Vagina (tissue), 2 donors: ENCODE results near the gene NOTCH1. TPM values are rescaled to one million over a fixed set of nuclear protein-coding genes. Genes with fewer than 3 reads are reported as not detected.

Experiments used
- DNase-seq, 2 donors: peaks; one replicate each; pipeline ENCODE4 v3.0.0-alpha.2; 2017; ENCODE audit errors: extremely low spot score in 2 of 2
- H3K27ac ChIP-seq: fragments of 200-600 bp; sonication (generic); one replicate; pipeline ENCODE4 v1.5.1; 2019
- H3K27me3 ChIP-seq: fragments of 200-600 bp; sonication (generic); one replicate; pipeline ENCODE4 v1.5.1; 2019
- H3K36me3 ChIP-seq, 2 donors: fragments of 200-600 bp; sonication (generic); one replicate each; pipeline ENCODE4 v1.5.1; 2017 to 2019
- H3K4me1 ChIP-seq: fragments of 200-600 bp; sonication (generic); one replicate; pipeline ENCODE4 v1.5.1; 2019
- H3K4me3 ChIP-seq, 2 donors: fragments of 200-600 bp; sonication (generic); 1 replicate in 1 of 2; 2 replicates in 1 of 2; pipeline ENCODE4 v1.5.1; 2016 to 2019
- H3K9me3 ChIP-seq: fragments of 200-600 bp; sonication (generic); one replicate; pipeline ENCODE4 v1.5.1; 2019
- POLR2A ChIP-seq, 2 donors: fragments of 450-650 bp; IDR thresholded peaks; one replicate each; pipeline ENCODE4 v1.6.1; 2017; ENCODE audit warnings: antibody characterized with exemption in 2 of 2, mild to moderate bottlenecking in 2 of 2, moderate library complexity in 2 of 2
- POLR2AphosphoS5 ChIP-seq, 2 donors: sonication (generic); formaldehyde crosslinking; IDR thresholded peaks; one replicate each; pipeline ENCODE4 v1.9.0; 2017; ENCODE audit warnings: antibody characterized with exemption in 2 of 2, mild to moderate bottlenecking in 2 of 2, low read depth in 1 of 2; ENCODE audit not compliant: insufficient read depth in 1 of 2
- intact Hi-C: fragments of 100-400 bp; cut with DNase I; formaldehyde crosslinking; loops from one replicate; pipeline ENCODE4 v1.15.1; 2023
- total RNA-seq: library from RNA; depleted of rRNA; stranded (reverse); fragments of >200 nt; gene quantifications from one replicate; pipeline ENCODE4 v1.2.3, GENCODE V29; 2016
- TF ChIP-seq, protein P1 (sequence below), 3 experiments: fragments of 450-650 bp in 2 of 3; fragments of 200-600 bp in 1 of 3; sonication (generic) in 1 of 3; IDR thresholded peaks; one replicate each; pipeline ENCODE4 v1.5.1; 2017 to 2019; ENCODE audit warnings: antibody characterized with exemption in 3 of 3, mild to moderate bottlenecking in 2 of 3, moderate library complexity in 2 of 3

The NOTCH1 gene
- total RNA-seq, 1 donor from 2014 or later = 67.0 TPM

DNA sequence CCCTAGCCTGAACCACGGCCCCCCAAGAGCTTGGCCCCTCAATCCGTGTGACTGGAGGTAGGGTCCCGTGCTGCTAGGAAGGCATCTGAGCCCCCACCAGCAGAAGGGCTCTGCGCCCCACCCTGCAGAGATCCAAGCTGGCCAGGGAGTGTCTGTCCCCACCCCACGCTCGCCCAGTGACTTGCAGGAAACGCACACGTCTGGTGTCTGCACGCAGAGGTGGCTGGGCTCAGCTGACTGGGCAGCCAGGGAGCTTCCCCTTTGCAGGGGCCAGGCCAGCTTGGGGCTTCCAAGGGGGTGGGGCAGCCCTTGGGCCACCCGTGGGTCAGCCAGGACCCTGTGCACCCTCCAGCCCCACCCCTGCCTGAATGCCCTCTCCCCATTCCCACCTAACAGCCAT is 24.3 kb downstream of the NOTCH1 start:
- intact Hi-C loops = no loop called here
- no peaks in the 10 kb centered on the region for H3K27me3 ChIP-seq
- no peaks in the 10 kb centered on the region for H3K9me3 ChIP-seq
- peaks cover 17% of the 10 kb centered on the region for H3K4me1 ChIP-seq
- TF ChIP-seq, protein P1, sequence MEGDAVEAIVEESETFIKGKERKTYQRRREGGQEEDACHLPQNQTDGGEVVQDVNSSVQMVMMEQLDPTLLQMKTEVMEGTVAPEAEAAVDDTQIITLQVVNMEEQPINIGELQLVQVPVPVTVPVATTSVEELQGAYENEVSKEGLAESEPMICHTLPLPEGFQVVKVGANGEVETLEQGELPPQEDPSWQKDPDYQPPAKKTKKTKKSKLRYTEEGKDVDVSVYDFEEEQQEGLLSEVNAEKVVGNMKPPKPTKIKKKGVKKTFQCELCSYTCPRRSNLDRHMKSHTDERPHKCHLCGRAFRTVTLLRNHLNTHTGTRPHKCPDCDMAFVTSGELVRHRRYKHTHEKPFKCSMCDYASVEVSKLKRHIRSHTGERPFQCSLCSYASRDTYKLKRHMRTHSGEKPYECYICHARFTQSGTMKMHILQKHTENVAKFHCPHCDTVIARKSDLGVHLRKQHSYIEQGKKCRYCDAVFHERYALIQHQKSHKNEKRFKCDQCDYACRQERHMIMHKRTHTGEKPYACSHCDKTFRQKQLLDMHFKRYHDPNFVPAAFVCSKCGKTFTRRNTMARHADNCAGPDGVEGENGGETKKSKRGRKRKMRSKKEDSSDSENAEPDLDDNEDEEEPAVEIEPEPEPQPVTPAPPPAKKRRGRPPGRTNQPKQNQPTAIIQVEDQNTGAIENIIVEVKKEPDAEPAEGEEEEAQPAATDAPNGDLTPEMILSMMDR (IDR thresholded peaks at IDR 0.05) = no peak
- TF ChIP-seq POLR2AphosphoS5 (IDR thresholded peaks at IDR 0.05; ENCODE audit: insufficient read depth in 1 of 2, low read depth in 1 of 2) (no peak), POLR2A (IDR thresholded peaks at IDR 0.05) (no peak)
- H3K4me3 ChIP-seq = no peak overlapping the region
- no peak for DNase-seq
- H3K36me3 ChIP-seq = peaks cover 0 to 41% of the 10 kb centered on the region in 2 donors
- no peak overlapping the region for H3K27ac ChIP-seq

DNA sequence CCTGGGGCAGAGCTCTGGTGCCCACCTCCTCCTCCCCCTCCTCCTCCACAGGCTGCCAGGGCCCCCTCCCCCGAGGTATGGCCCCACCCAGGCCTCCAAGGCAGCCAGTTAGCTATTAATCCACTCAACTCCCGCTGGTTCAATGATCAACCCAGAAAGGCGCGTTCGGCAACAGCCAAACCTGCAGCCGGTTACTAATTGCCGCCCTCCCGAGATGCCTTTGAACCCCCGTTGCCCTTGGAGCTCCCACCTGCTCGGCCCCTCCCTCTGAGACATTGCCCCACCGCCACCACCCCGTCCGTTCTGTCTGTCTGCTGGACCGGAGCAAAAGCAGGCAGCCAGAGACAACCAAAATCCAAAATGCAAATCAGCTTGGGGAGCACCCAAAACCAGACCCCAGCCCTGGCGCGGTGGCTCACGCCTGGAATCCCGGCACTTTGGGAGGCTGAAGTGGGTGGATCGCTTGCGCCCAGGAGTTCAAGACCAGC is 25.8 kb downstream of the NOTCH1 start:
- Histone ChIP-seq H3K36me3 (peaks cover 0 to 49% of the 10 kb centered on the region in 2 donors), H3K4me3 (no peak overlapping the region), H3K27me3 (no peaks in the 10 kb centered on the region), H3K27ac (no peak overlapping the region), H3K9me3 (no peaks in the 10 kb centered on the region), H3K4me1 (peaks cover 4% of the 10 kb centered on the region)
- TF ChIP-seq, protein P1 (IDR thresholded peaks at IDR 0.05) = no peak
- TF ChIP-seq POLR2A (IDR thresholded peaks at IDR 0.05) (no peak), POLR2AphosphoS5 (IDR thresholded peaks at IDR 0.05; ENCODE audit: insufficient read depth in 1 of 2, low read depth in 1 of 2) (no peak)
- DNase-seq = no peak
- intact Hi-C loops = no loop called here

DNA sequence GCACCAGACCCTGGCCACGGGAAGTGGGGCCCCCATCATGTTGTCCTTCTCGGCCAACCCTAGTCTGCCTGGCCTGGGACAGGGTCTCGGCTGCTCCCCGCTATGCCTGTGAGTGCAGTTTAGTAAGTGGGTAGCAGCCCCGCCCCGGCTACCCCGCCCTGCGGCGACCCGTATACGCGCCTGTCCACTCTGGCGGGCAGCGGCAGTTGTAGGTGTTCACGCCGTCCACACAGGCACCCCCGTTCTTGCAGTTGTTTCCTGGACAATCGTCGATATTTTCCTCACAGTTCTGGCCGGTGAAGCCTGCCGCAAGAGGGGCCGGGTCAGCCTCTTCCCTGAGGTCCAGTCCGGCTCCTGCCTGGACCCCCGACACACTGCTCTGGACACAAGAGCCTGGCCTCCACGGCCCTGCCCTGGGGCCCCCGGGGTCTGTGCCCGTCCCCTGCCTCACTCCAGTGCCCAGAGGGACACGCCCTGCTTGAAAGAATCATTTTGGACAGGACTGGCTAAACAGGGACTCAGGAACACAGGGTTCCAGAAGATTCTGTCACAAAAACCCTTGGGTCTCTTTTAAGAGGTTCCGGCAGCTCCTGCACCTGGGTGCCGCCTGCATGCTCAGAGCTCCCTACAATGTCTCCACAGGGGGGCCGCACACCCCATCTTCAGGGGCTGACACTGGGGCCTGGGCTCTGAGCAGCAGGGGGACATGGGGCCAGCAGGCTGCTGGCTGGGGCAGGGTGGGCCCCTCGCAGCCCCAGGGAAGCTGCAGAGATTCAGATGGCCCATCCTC is 26.4 kb downstream of the NOTCH1 start:
- Histone ChIP-seq H3K36me3 (peaks cover 0 to 56% of the 10 kb centered on the region in 2 donors), H3K27me3 (no peaks in the 10 kb centered on the region), H3K4me1 (no peaks in the 10 kb centered on the region), H3K4me3 (no peak overlapping the region), H3K27ac (no peak overlapping the region), H3K9me3 (no peaks in the 10 kb centered on the region)
- TF ChIP-seq, protein P1 (IDR thresholded peaks at IDR 0.05) = no peak
- TF ChIP-seq POLR2A (IDR thresholded peaks at IDR 0.05) = no peak
- no peak for TF ChIP-seq POLR2AphosphoS5 (IDR thresholded peaks at IDR 0.05; ENCODE audit: insufficient read depth in 1 of 2, low read depth in 1 of 2)
- intact Hi-C loops = no loop called here
- no peak for DNase-seq

DNA sequence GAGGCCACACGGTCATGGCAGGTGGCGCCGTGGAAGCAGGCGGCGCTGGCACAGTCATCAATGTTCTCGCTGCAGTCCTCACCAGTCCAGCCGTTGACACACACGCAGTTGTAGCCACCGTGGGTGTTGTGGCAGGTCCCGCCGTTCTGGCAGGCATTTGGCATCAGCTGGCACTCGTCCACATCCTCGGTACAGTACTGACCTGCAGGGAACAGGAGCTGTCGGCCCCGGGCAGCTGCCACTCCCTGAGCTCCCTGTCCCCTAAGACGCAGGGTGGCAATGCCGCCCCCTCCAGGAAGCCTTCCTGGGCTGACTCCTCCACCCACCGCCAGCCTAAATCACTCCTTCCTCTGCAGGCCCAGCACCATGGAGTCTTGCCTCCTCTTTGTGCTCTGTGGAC is 27.2 kb downstream of the NOTCH1 start:
- intact Hi-C loops = no loop called here
- Histone ChIP-seq H3K27ac (no peak overlapping the region), H3K4me1 (no peaks in the 10 kb centered on the region), H3K9me3 (no peaks in the 10 kb centered on the region), H3K27me3 (no peaks in the 10 kb centered on the region), H3K4me3 (no peak overlapping the region), H3K36me3 (peaks cover 0 to 64% of the 10 kb centered on the region in 2 donors)
- TF ChIP-seq, protein P1 (IDR thresholded peaks at IDR 0.05) = no peak
- TF ChIP-seq POLR2A (IDR thresholded peaks at IDR 0.05) = no peak
- TF ChIP-seq POLR2AphosphoS5 (IDR thresholded peaks at IDR 0.05; ENCODE audit: insufficient read depth in 1 of 2, low read depth in 1 of 2) = no peak
- DNase-seq = no peak

DNA sequence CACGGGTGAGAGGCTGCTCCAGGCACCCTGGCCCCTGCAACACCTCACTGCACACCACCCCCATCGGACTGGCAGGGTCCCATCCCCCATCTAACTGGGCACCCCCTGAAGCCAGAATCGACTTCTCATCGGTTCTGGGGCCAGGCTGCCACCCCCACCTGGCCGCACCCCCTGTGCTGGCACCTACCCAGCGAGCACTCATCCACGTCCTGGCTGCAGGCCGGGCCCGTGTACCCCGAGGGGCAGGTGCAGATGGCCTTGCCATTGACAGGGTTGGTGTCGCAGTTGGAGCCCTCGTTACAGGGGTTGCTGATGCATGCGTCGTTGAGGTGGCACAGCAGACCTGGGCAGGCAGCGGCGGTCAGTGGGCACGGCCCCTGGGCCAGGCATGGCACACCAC is 27.9 kb downstream of the NOTCH1 start:
- Histone ChIP-seq H3K9me3 (no peaks in the 10 kb centered on the region), H3K27me3 (no peaks in the 10 kb centered on the region), H3K4me1 (no peaks in the 10 kb centered on the region), H3K27ac (no peak overlapping the region), H3K36me3 (peaks cover 0 to 65% of the 10 kb centered on the region in 2 donors), H3K4me3 (no peak overlapping the region)
- no peak for DNase-seq
- intact Hi-C loops = no loop called here
- TF ChIP-seq, protein P1 (IDR thresholded peaks at IDR 0.05) = no peak
- TF ChIP-seq POLR2A (IDR thresholded peaks at IDR 0.05) = no peak
- TF ChIP-seq POLR2AphosphoS5 (IDR thresholded peaks at IDR 0.05; ENCODE audit: insufficient read depth in 1 of 2, low read depth in 1 of 2) = no peak
